CD4-positive, CD25-positive, alpha-beta regulatory T cell (primary cell): ENCODE measurements around the gene ACSM2A. TPM values are rescaled to one million over a fixed set of nuclear protein-coding genes. Genes with fewer than 3 reads are reported as not detected.
"Not testable (repeated sequence)": the region's sequence is repeated elsewhere in the genome, so short reads cannot be mapped to it uniquely, and the experiment has no call there.

Source experiments
- ATAC-seq, 2 donors: fragments of 150-1000 bp; cut with Tn5 transposase; one replicate each; pipeline ENCODE4 v1.10.0; 2021; ENCODE audit warnings: low read depth in 2 of 2, moderate number of reproducible peaks in 2 of 2, moderate library complexity in 1 of 2
- DNase-seq, 3 donors: peaks; one replicate each; pipeline versions ENCODE4 v3.0.0 to v3.0.0-alpha.2; 2012 to 2022; ENCODE audit warnings: mixed read lengths in 1 of 3
- H3K27ac ChIP-seq: one replicate; pipeline ENCODE4 v1.7.0; 2013; ENCODE audit warnings: mild to moderate bottlenecking, low read length; ENCODE audit not compliant: insufficient read depth, poor library complexity, severe bottlenecking
- H3K27me3 ChIP-seq: one replicate; pipeline ENCODE4 v1.7.0; 2013; ENCODE audit warnings: low read length; ENCODE audit not compliant: control insufficient read depth, insufficient read depth
- H3K36me3 ChIP-seq: one replicate; pipeline ENCODE4 v1.7.0; 2013; ENCODE audit warnings: mild to moderate bottlenecking, low read length, moderate library complexity; ENCODE audit not compliant: control insufficient read depth, insufficient read depth
- H3K4me1 ChIP-seq: 2 replicates; pipeline ENCODE4 v1.7.0; 2013; ENCODE audit warnings: mild to moderate bottlenecking, low read length; ENCODE audit not compliant: insufficient read depth, control insufficient read depth, poor library complexity, severe bottlenecking
- H3K4me3 ChIP-seq: one replicate; pipeline ENCODE4 v1.7.0; 2013; ENCODE audit warnings: low read depth, mild to moderate bottlenecking, low read length, moderate library complexity
- H3K9me3 ChIP-seq, 2 experiments: 1 replicate in 1 of 2; 2 replicates in 1 of 2; pipeline ENCODE4 v1.7.0; 2013; ENCODE audit warnings: low read length in 2 of 2, mild to moderate bottlenecking in 1 of 2, moderate library complexity in 1 of 2; ENCODE audit not compliant: control insufficient read depth in 2 of 2
- H3K27ac Mint-ChIP-seq, 3 donors: one replicate each; pipeline ENCODE4 v1.8.0; 2020 to 2022; ENCODE audit warnings: mild to moderate bottlenecking in 3 of 3, mixed read lengths in 3 of 3, moderate library complexity in 2 of 3
- H3K27me3 Mint-ChIP-seq: one replicate; pipeline ENCODE4 v1.8.0; 2022; ENCODE audit warnings: mild to moderate bottlenecking, mixed read lengths
- H3K36me3 Mint-ChIP-seq: one replicate; pipeline ENCODE4 v1.8.0; 2020; ENCODE audit warnings: mixed read lengths
- H3K4me1 Mint-ChIP-seq, 4 donors: one replicate each; pipeline ENCODE4 v1.8.0; 2020 to 2022; ENCODE audit warnings: mixed read lengths in 4 of 4, mild to moderate bottlenecking in 1 of 4
- H3K4me3 Mint-ChIP-seq, 4 donors: one replicate each; pipeline ENCODE4 v1.8.0; 2020 to 2022; ENCODE audit warnings: mild to moderate bottlenecking in 4 of 4, mixed read lengths in 4 of 4, moderate library complexity in 3 of 4
- H3K9me3 Mint-ChIP-seq, 7 donors: one replicate each; pipeline ENCODE4 v1.8.0; 2020 to 2022; ENCODE audit warnings: mixed read lengths in 7 of 7, mild to moderate bottlenecking in 3 of 7, moderate library complexity in 2 of 7
- polyA plus RNA-seq, 4 donors: library from polyadenylated mRNA; unstranded; fragments of 300-500 nt; fragmentation: Illumina TruSeq; gene quantifications; one replicate each; pipeline ENCODE4 v1.2.3, GENCODE V29; 2021
- total RNA-seq: library from RNA; stranded (reverse); gene quantifications from one replicate; pipeline ENCODE4 v1.2.3, GENCODE V29; 2022

The ACSM2A gene
- total and polyA plus RNA-seq, 5 donors from 2014 or later = not detected

GRCh38 chr16:20490994-20491393 lies 39.7 kb downstream of the ACSM2A start:
- not testable (repeated sequence) for DNase-seq, H3K27me3 ChIP-seq, H3K4me1 Mint-ChIP-seq, H3K27ac Mint-ChIP-seq, H3K4me1 ChIP-seq, H3K9me3 ChIP-seq, H3K36me3 Mint-ChIP-seq, H3K4me3 ChIP-seq, H3K9me3 Mint-ChIP-seq, H3K4me3 Mint-ChIP-seq, H3K27ac ChIP-seq, H3K27me3 Mint-ChIP-seq, ATAC-seq, H3K36me3 ChIP-seq

- not testable (repeated sequence) for H3K27ac Mint-ChIP-seq, H3K9me3 Mint-ChIP-seq, H3K27me3 ChIP-seq, H3K27ac ChIP-seq, H3K9me3 ChIP-seq, DNase-seq, H3K4me1 ChIP-seq, H3K36me3 ChIP-seq, H3K4me3 Mint-ChIP-seq, H3K4me3 ChIP-seq, ATAC-seq, H3K36me3 Mint-ChIP-seq, H3K27me3 Mint-ChIP-seq, H3K4me1 Mint-ChIP-seq
Observed at GRCh38 chr16:20491448-20491847, 40.1 kb downstream of the ACSM2A start.

GRCh38 chr16:20504418-20504817 lies 53.1 kb downstream of the ACSM2A start:
- no peak overlapping the region for H3K27ac Mint-ChIP-seq
- H3K4me1 Mint-ChIP-seq = no peaks in the 10 kb centered on the region
- peaks cover 4 to 8% of the 10 kb centered on the region in 2 experiments for H3K9me3 ChIP-seq
- DNase-seq (no peak), ATAC-seq (no peak)
- no peak overlapping the region for H3K27ac ChIP-seq
- peaks cover 5% of the 10 kb centered on the region for H3K27me3 Mint-ChIP-seq
- no peaks in the 10 kb centered on the region for H3K36me3 ChIP-seq
- H3K4me1 ChIP-seq = no peaks in the 10 kb centered on the region
- H3K4me3 Mint-ChIP-seq = no peak overlapping the region
- H3K4me3 ChIP-seq = no peak overlapping the region
- H3K9me3 Mint-ChIP-seq = peaks cover 3 to 16% (median 11%) of the 10 kb centered on the region in 7 donors
- no peaks in the 10 kb centered on the region for H3K27me3 ChIP-seq
- no peaks in the 10 kb centered on the region for H3K36me3 Mint-ChIP-seq

GRCh38 chr16:20507280-20507679 lies 56.0 kb downstream of the ACSM2A start:
- no peaks in the 10 kb centered on the region for H3K27me3 ChIP-seq
- no peak overlapping the region for H3K27ac ChIP-seq
- no peaks in the 10 kb centered on the region for H3K36me3 Mint-ChIP-seq
- peaks cover 1 to 16% (median 10%) of the 10 kb centered on the region in 7 donors for H3K9me3 Mint-ChIP-seq
- no peak overlapping the region for H3K4me3 Mint-ChIP-seq
- H3K9me3 ChIP-seq = peaks cover 4 to 8% of the 10 kb centered on the region in 2 experiments
- no peak overlapping the region for H3K4me3 ChIP-seq
- DNase-seq (no peak), ATAC-seq (no peak)
- H3K27ac Mint-ChIP-seq = no peak overlapping the region
- H3K4me1 Mint-ChIP-seq = no peaks in the 10 kb centered on the region
- H3K27me3 Mint-ChIP-seq = peaks cover 5% of the 10 kb centered on the region
- H3K36me3 ChIP-seq = no peaks in the 10 kb centered on the region
- no peaks in the 10 kb centered on the region for H3K4me1 ChIP-seq

GRCh38 chr16:20510323-20510722 lies 59.0 kb downstream of the ACSM2A start:
- H3K4me1 Mint-ChIP-seq = no peaks in the 10 kb centered on the region
- H3K27me3 Mint-ChIP-seq = peaks cover 5% of the 10 kb centered on the region
- H3K9me3 Mint-ChIP-seq = peaks cover 4 to 23% (median 14%) of the 10 kb centered on the region in 7 donors
- no peak overlapping the region for H3K27ac Mint-ChIP-seq
- H3K4me1 ChIP-seq = no peaks in the 10 kb centered on the region
- no peaks in the 10 kb centered on the region for H3K36me3 ChIP-seq
- no peaks in the 10 kb centered on the region for H3K27me3 ChIP-seq
- H3K27ac ChIP-seq = no peak overlapping the region
- no peaks in the 10 kb centered on the region for H3K36me3 Mint-ChIP-seq
- peaks cover 2 to 8% of the 10 kb centered on the region in 2 experiments for H3K9me3 ChIP-seq
- no peak for ATAC-seq
- DNase-seq = no peak
- no peak overlapping the region for H3K4me3 Mint-ChIP-seq
- H3K4me3 ChIP-seq = no peak overlapping the region

- Mint-ChIP-seq H3K27me3 (peaks cover 9% of the 10 kb centered on the region), H3K9me3 (peaks cover 0 to 9% (median 2%) of the 10 kb centered on the region in 7 donors), H3K4me3 (no peak overlapping the region), H3K27ac (no peak overlapping the region), H3K4me1 (no peaks in the 10 kb centered on the region), H3K36me3 (no peaks in the 10 kb centered on the region)
- ATAC-seq (no peak), DNase-seq (no peak)
- Histone ChIP-seq H3K9me3 (no peaks in the 10 kb centered on the region), H3K4me1 (no peaks in the 10 kb centered on the region), H3K27me3 (no peaks in the 10 kb centered on the region), H3K36me3 (no peaks in the 10 kb centered on the region), H3K27ac (no peak overlapping the region), H3K4me3 (no peak overlapping the region)
Observed at GRCh38 chr16:20515688-20516090, 64.4 kb downstream of the ACSM2A start.

GRCh38 chr16:20517149-20517548 lies 65.8 kb downstream of the ACSM2A start:
- ATAC-seq (no peak), DNase-seq (no peak)
- no peaks in the 10 kb centered on the region for H3K4me1 ChIP-seq
- H3K4me3 Mint-ChIP-seq = no peak overlapping the region
- H3K27me3 ChIP-seq = no peaks in the 10 kb centered on the region
- H3K4me3 ChIP-seq = no peak overlapping the region
- H3K27ac ChIP-seq = no peak overlapping the region
- no peak overlapping the region for H3K27ac Mint-ChIP-seq
- peaks cover 0 to 9% (median 2%) of the 10 kb centered on the region in 7 donors for H3K9me3 Mint-ChIP-seq
- H3K4me1 Mint-ChIP-seq = no peaks in the 10 kb centered on the region
- H3K36me3 Mint-ChIP-seq = no peaks in the 10 kb centered on the region
- no peaks in the 10 kb centered on the region for H3K9me3 ChIP-seq
- H3K27me3 Mint-ChIP-seq = peaks cover 9% of the 10 kb centered on the region
- no peaks in the 10 kb centered on the region for H3K36me3 ChIP-seq

- no peaks in the 10 kb centered on the region for H3K4me1 Mint-ChIP-seq
- DNase-seq = no peak
- no peak overlapping the region for H3K27ac ChIP-seq
- H3K27me3 ChIP-seq = no peaks in the 10 kb centered on the region
- no peaks in the 10 kb centered on the region for H3K36me3 ChIP-seq
- H3K9me3 ChIP-seq = no peaks in the 10 kb centered on the region
- no peaks in the 10 kb centered on the region for H3K4me1 ChIP-seq
- ATAC-seq = no peak
- no peaks in the 10 kb centered on the region for H3K36me3 Mint-ChIP-seq
- H3K27ac Mint-ChIP-seq = no peak overlapping the region
- no peak overlapping the region for H3K4me3 Mint-ChIP-seq
- H3K9me3 Mint-ChIP-seq = peaks cover 0 to 9% (median 2%) of the 10 kb centered on the region in 7 donors
- H3K27me3 Mint-ChIP-seq = peaks cover 9% of the 10 kb centered on the region
- no peak overlapping the region for H3K4me3 ChIP-seq
Observed at GRCh38 chr16:20519231-20519630, 67.9 kb downstream of the ACSM2A start.
